Right hindlimb (tissue), 1 donor: ENCODE data around the gene JAKMIP1.

Experiments used
- DNase-seq: peaks from one replicate; pipeline ENCODE4 v3.0.0-alpha.2; 2018

Gene JAKMIP1

DNA sequence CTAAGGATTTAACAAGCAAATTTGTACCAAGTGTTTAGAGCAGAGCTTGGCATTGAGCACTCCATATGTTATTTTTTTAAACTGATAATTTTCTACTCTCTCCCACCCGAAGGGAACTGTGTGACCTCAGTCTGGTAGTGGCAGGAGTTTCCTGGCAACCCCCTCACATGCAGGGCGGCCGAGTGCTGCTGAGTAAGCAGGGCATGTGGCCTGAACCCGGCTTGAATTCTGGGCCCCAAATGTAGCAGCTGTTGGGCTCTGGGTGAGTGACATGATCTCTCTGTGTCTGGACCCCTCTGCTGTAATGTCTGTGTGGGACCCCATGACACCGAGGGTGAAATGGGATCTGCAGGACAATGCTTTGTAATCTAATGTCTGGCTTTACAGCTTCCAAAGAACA is 168.5 kb downstream of the JAKMIP1 start:
- peak; percentile 30 for DNase-seq

- no peak for DNase-seq
Observed at GRCh38 chr4:6030679-6031078, 169.7 kb downstream of the JAKMIP1 start.

DNA sequence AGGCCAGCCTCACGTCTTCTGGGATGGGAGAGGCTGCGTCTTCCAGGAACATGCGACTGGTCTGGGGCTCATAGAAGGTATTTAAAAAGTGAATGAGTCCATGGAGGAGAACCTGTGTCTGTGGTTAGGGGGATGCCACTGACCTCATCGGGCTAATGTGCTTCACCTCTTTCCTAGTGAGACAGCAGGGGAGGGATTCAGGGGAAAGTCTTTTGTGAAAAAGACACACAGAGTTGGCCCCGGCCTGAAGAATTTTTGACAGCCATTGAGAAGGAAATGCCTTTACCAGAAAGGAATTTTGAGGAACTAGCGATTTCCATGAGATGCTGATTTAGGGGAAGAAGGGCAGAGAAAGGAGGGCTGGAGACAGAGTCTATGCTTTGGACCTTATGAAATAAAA is 171.1 kb downstream of the JAKMIP1 start:
- no peak for DNase-seq

- no peak for DNase-seq
Observed at GRCh38 chr4:6028168-6028567, 172.2 kb downstream of the JAKMIP1 start.

DNA sequence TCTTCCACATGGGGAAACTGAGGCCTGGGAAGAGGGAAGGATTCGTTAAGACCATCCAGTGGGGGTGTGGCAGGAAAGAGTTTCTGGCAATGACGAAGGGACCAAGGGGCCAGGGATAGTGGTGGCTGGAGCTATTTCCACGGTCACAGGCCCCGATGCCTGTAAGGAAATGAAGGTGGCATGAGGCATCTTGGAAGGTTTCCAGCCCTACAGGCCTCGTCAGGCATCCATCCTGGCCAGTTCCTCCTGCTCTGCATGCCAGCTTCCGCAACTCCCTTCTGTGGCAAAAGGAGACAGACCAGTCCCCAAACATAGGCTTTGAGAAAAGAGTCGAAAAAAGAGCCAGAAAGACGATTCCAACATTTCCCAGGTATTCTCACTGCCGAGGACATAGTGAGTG is 173.0 kb downstream of the JAKMIP1 start:
- no peak for DNase-seq

DNA sequence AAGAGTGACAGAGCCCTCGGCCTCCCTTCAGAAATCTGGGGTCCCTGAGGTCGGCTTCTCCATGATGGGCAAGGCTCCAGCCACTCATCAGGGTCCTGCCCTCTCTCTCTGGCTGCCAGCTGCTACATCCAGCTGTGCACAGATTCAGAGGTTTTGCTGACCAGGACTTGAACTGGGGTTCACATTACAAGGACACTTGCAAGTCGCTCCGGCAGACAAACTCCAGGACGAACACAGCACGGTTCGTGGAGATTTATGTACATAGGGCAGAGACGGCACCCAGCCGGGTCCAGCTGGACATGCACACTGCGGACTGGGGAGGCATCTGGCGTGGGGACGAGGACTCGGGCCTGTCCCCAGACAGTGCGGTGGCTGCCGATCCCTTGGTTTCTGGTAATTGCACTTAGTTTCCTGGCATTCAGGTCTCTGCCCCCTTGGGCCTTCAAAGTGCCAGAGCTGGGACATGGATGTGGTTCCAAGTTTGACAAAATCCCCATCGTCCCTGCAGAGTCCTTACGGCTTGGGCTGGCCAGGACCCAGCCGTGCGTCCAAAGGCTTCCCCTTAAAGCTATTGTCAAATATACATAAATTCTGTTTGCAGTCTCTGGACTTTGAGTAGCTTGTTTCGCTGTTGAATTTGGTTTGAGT is 175.9 kb downstream of the JAKMIP1 start:
- DNase-seq: peak; percentile 23

DNA sequence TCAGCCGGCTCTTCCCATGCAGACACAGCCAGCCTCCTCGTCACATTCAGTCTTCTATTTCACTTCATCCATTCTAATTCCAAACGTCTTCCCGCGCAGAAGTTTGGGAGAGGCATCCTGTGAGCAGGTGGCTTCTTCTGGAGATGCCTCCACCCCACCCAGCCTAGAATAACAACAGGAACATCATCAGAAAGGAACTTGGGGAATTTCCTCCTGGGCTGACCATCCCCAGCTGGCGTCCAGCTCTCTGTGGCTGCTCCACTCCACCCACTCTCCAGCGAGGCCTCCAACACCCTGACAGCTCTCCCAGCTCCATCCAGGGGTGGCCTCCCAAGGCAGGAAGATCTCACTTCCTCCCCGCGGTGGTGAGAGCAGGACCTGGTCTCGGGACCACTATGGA is 176.6 kb downstream of the JAKMIP1 start:
- DNase-seq: no peak

- no peak for DNase-seq
Observed at GRCh38 chr4:6022607-6023288, 177.6 kb downstream of the JAKMIP1 start.

- DNase-seq: no peak
Observed at GRCh38 chr4:6021831-6022606, 178.3 kb downstream of the JAKMIP1 start.

- no peak for DNase-seq
Observed at GRCh38 chr4:6020613-6021012, 179.7 kb downstream of the JAKMIP1 start.

DNA sequence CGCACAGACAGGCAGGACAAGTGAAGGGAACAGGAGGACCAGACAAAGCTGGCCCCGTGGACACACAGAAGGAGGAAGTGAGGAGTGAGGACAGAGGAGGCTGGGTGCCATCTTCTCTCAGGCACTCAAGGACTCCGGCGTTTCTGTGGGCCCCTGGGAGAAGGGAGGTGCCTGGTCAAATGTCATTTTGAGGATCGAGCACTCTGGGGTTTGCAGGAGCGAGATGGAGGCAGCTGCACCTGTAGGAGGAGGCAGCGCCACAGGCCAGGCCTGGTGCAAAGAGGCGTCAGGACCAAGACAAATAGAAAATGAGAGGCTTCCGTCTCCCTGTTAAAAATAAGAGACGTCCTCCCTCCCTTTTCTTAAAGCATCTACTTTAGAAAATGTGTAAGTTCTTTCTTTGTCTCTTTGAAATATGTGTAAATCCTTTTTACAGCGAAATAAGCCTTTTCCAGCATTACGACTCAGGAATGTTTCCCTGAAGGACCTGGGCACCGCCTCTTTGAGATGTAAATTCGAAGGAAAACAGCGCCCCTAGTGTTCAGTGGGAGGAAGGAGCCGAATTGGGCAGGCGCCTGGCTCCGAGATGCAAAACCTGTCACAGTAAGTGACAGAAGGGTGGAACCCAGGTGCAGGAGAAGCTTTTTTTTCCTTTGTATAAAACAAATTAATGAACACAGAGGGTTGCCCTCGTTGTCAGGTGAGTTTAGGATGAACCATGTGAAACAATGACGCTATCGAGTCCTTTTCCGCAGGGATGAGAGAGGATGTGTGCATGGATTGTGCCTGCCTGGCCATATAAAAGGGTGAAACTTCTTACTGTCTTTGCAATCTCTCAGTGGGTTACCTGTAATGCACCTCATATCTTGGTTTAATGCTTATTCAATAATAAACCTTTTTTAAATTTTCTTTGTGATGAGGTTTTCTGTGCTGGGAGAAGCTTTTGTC is 180.8 kb downstream of the JAKMIP1 start:
- DNase-seq: peak; percentile 34

GRCh38 chr4:6018331-6018730 is 182.0 kb downstream of the JAKMIP1 start, which contains the start of gene C4orf50:
Gene C4orf50, minus strand, starts transcription at chr4:6018431.
- DNase-seq: no peak

- DNase-seq: no peak
Observed at GRCh38 chr4:6017800-6018199, 182.5 kb downstream of the JAKMIP1 start.

DNA sequence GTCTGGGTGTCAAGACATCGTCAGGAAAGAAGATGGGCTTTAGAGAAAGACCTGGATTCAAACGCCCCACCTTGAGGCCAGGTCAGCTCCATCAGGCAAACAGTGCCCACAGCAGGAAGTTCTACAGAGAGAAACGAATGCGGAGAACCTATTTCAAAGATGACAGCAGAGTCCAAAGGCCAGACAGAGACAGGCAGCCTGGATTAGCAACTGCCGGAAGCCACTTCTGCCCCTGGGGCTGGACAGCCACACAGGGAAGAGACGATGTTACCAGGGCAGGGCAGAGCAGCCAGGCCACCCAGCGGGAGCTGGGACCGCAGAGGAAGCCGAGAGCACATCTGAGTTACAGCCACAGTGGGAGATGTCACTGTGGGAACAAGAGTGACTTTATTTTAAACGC is 183.3 kb downstream of the JAKMIP1 start:
- DNase-seq: no peak

- DNase-seq: no peak
Observed at GRCh38 chr4:6013564-6013963, 186.8 kb downstream of the JAKMIP1 start.

GRCh38 chr4:6012200-6012599 is 188.1 kb downstream of the JAKMIP1 start:
- DNase-seq: no peak

DNA sequence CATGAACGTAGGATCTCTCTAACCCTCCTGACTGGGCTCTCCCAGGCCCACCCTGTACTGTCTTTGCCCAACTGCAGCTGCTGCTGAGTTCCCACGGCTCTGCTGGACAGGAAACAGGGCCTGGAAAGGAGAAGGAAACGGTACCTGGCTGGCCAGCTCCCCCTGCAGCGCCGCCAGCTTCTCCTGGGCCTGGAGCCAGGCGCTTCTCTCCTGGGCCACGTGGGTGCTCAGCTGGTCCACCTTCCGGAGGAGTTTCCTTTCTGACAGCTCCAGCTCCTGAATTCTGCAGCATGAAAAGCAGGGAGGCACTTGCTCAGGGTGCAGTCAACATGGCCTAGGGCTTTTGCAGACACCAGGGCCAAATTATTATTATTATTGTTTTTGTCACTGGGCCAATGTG is 188.7 kb downstream of the JAKMIP1 start:
- peak; percentile 46 for DNase-seq

DNA sequence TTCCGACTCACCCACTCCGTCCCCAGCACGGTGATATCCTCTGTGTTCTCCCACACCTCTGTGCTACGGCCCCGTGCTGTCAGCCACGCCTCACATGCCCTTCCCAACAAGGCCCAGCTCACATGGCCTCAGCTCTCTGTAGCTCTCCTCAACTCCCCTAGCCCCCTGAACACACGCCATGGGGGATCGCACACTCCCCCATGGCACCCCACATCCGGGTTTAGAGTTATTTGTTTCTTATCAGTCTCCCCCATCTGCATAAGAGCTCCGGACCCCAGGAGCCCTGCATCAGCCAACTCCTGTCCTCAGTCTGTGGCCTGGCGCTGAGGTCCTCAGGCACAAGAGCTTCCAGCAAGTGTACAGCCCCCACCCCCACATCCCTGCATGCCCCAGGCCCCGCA is 189.1 kb downstream of the JAKMIP1 start:
- no peak for DNase-seq

GRCh38 chr4:6010789-6011188 is 189.6 kb downstream of the JAKMIP1 start:
- no peak for DNase-seq

- no peak for DNase-seq
Observed at GRCh38 chr4:6009452-6009851, 190.9 kb downstream of the JAKMIP1 start.

- DNase-seq: no peak
Observed at GRCh38 chr4:6008766-6009385, 191.5 kb downstream of the JAKMIP1 start.

- DNase-seq: peak; percentile 5
Observed at GRCh38 chr4:6008092-6008551, 192.2 kb downstream of the JAKMIP1 start.
